ENCODE results near the gene NSUN4. TPM values are rescaled to one million over a fixed set of nuclear protein-coding genes. Genes with fewer than 3 reads are reported as not detected.
"Not testable (repeated sequence)": the region's sequence is repeated elsewhere in the genome, so short reads cannot be mapped to it uniquely, and the experiment has no call there.

NSUN4 gene
- total RNA-seq, 2 experiments from 2014 or later, result 34.9 to 36.7 TPM

- ChIA-PET POLR2A (no interaction called here), CTCF (no interaction called here)
- ATAC-seq (ENCODE audit: poor library complexity), result no peak
- Histone ChIP-seq H3K4me1 (ENCODE audit: insufficient read depth, low read length) (no peaks in the 10 kb centered on the region), H3K4me3 (ENCODE audit: low read length) (no peak overlapping the region), H3K9me3 (ENCODE audit: control insufficient read depth in 1 of 2, insufficient read depth in 1 of 2, low read length in 2 of 2) (no peaks in the 10 kb centered on the region), H3K36me3 (ENCODE audit: insufficient read depth, low read length) (peaks cover 57% of the 10 kb centered on the region), H3K27me3 (ENCODE audit: control insufficient read depth in 1 of 2, insufficient read depth in 2 of 2, low read length in 2 of 2) (no peaks in the 10 kb centered on the region), H3K27ac (ENCODE audit: low read depth in 1 of 2, low read length in 2 of 2) (no peak overlapping the region)
- Mint-ChIP-seq H3K4me3 (no peak overlapping the region), H3K9me3 (no peaks in the 10 kb centered on the region), H3K27me3 (no peaks in the 10 kb centered on the region), H3K27ac (no peak overlapping the region), H3K36me3 (ENCODE audit: low read depth) (peaks cover 83% of the 10 kb centered on the region), H3K4me1 (ENCODE audit: low read depth) (no peaks in the 10 kb centered on the region)
- no peak for DNase-seq
- no peak for TF ChIP-seq CTCF (IDR thresholded peaks at IDR 0.05)
- intact Hi-C loops (cut with DNase I, micrococcal nuclease), result no loop called here
Observed at GRCh38 chr1:46363121-46363520, 22.5 kb downstream of the NSUN4 start.

GRCh38 chr1:46364612-46365011 lies 24.0 kb downstream of the NSUN4 start:
- ATAC-seq (ENCODE audit: poor library complexity) (no peak), DNase-seq (no peak)
- H3K36me3 ChIP-seq (ENCODE audit: insufficient read depth, low read length), result peaks cover 54% of the 10 kb centered on the region
- Mint-ChIP-seq H3K36me3 (ENCODE audit: low read depth) (peaks cover 80% of the 10 kb centered on the region), H3K4me1 (ENCODE audit: low read depth) (no peaks in the 10 kb centered on the region), H3K27ac (no peak overlapping the region), H3K27me3 (no peaks in the 10 kb centered on the region), H3K4me3 (no peak overlapping the region), H3K9me3 (no peaks in the 10 kb centered on the region)
- POLR2A ChIA-PET, result no interaction called here
- no peak overlapping the region for H3K27ac ChIP-seq (ENCODE audit: low read depth in 1 of 2, low read length in 2 of 2)
- H3K4me1 ChIP-seq (ENCODE audit: insufficient read depth, low read length), result no peaks in the 10 kb centered on the region
- H3K9me3 ChIP-seq (ENCODE audit: control insufficient read depth in 1 of 2, insufficient read depth in 1 of 2, low read length in 2 of 2), result no peaks in the 10 kb centered on the region
- no peaks in the 10 kb centered on the region for H3K27me3 ChIP-seq (ENCODE audit: control insufficient read depth in 1 of 2, insufficient read depth in 2 of 2, low read length in 2 of 2)
- H3K4me3 ChIP-seq (ENCODE audit: low read length), result no peak overlapping the region
- intact Hi-C loops (cut with DNase I, micrococcal nuclease), result no loop called here
- CTCF ChIA-PET, result no interaction called here
- TF ChIP-seq CTCF (IDR thresholded peaks at IDR 0.05), result no peak

- H3K36me3 ChIP-seq (ENCODE audit: insufficient read depth, low read length), result peaks cover 49% of the 10 kb centered on the region
- peaks cover 79% of the 10 kb centered on the region for H3K36me3 Mint-ChIP-seq (ENCODE audit: low read depth)
- H3K27me3 Mint-ChIP-seq; CTCF ChIA-PET; H3K9me3 Mint-ChIP-seq; ATAC-seq (ENCODE audit: poor library complexity); H3K27ac Mint-ChIP-seq; POLR2A ChIA-PET; DNase-seq; H3K4me1 ChIP-seq (ENCODE audit: insufficient read depth, low read length); H3K27me3 ChIP-seq (ENCODE audit: control insufficient read depth in 1 of 2, insufficient read depth in 2 of 2, low read length in 2 of 2); H3K4me3 ChIP-seq (ENCODE audit: low read length); H3K27ac ChIP-seq (ENCODE audit: low read depth in 1 of 2, low read length in 2 of 2); H3K4me3 Mint-ChIP-seq; intact Hi-C loops (cut with DNase I, micrococcal nuclease); H3K9me3 ChIP-seq (ENCODE audit: control insufficient read depth in 1 of 2, insufficient read depth in 1 of 2, low read length in 2 of 2); H3K4me1 Mint-ChIP-seq (ENCODE audit: low read depth): not testable (repeated sequence)
Observed at GRCh38 chr1:46365796-46366195, 25.2 kb downstream of the NSUN4 start.

- Histone ChIP-seq H3K27me3 (ENCODE audit: control insufficient read depth in 1 of 2, insufficient read depth in 2 of 2, low read length in 2 of 2) (no peaks in the 10 kb centered on the region), H3K4me3 (ENCODE audit: low read length) (no peak overlapping the region), H3K4me1 (ENCODE audit: insufficient read depth, low read length) (no peaks in the 10 kb centered on the region), H3K36me3 (ENCODE audit: insufficient read depth, low read length) (peaks cover 36% of the 10 kb centered on the region), H3K27ac (ENCODE audit: low read depth in 1 of 2, low read length in 2 of 2) (no peak overlapping the region), H3K9me3 (ENCODE audit: control insufficient read depth in 1 of 2, insufficient read depth in 1 of 2, low read length in 2 of 2) (no peaks in the 10 kb centered on the region)
- ChIA-PET POLR2A (no interaction called here), CTCF (no interaction called here)
- ATAC-seq (ENCODE audit: poor library complexity), result no peak
- intact Hi-C loops (cut with DNase I, micrococcal nuclease), result no loop called here
- H3K36me3 Mint-ChIP-seq (ENCODE audit: low read depth), result peaks cover 67% of the 10 kb centered on the region
- no peak overlapping the region for H3K27ac Mint-ChIP-seq
- no peaks in the 10 kb centered on the region for H3K9me3 Mint-ChIP-seq
- no peaks in the 10 kb centered on the region for H3K27me3 Mint-ChIP-seq
- DNase-seq, result no peak
- no peak for TF ChIP-seq CTCF (IDR thresholded peaks at IDR 0.05)
- H3K4me3 Mint-ChIP-seq, result no peak overlapping the region
- H3K4me1 Mint-ChIP-seq (ENCODE audit: low read depth), result no peaks in the 10 kb centered on the region
Observed at GRCh38 chr1:46367072-46367471, 26.5 kb downstream of the NSUN4 start.

GRCh38 chr1:46367701-46368100 lies 27.1 kb downstream of the NSUN4 start:
- H3K4me3 Mint-ChIP-seq; DNase-seq; H3K27me3 Mint-ChIP-seq; H3K27ac ChIP-seq (ENCODE audit: low read depth in 1 of 2, low read length in 2 of 2); POLR2A ChIA-PET; H3K4me3 ChIP-seq (ENCODE audit: low read length); H3K27me3 ChIP-seq (ENCODE audit: control insufficient read depth in 1 of 2, insufficient read depth in 2 of 2, low read length in 2 of 2); H3K9me3 ChIP-seq (ENCODE audit: control insufficient read depth in 1 of 2, insufficient read depth in 1 of 2, low read length in 2 of 2); intact Hi-C loops (cut with DNase I, micrococcal nuclease); ATAC-seq (ENCODE audit: poor library complexity); H3K9me3 Mint-ChIP-seq; H3K4me1 ChIP-seq (ENCODE audit: insufficient read depth, low read length); H3K4me1 Mint-ChIP-seq (ENCODE audit: low read depth); H3K27ac Mint-ChIP-seq; CTCF ChIA-PET: not testable (repeated sequence)
- peaks cover 65% of the 10 kb centered on the region for H3K36me3 Mint-ChIP-seq (ENCODE audit: low read depth)
- peaks cover 30% of the 10 kb centered on the region for H3K36me3 ChIP-seq (ENCODE audit: insufficient read depth, low read length)
